Mesodermal cell (in vitro differentiated cells): ENCODE results near the gene WIPI1. TPM values are rescaled to one million over a fixed set of nuclear protein-coding genes. Genes with fewer than 3 reads are reported as not detected.
"Not testable (repeated sequence)": the region's sequence is repeated elsewhere in the genome, so short reads cannot be mapped to it uniquely, and the experiment has no call there.

Experiments
- H3K27ac ChIP-seq: 2 replicates; pipeline ENCODE4 v1.7.0; 2013; ENCODE audit warnings: mild to moderate bottlenecking, low read depth, low read length, moderate library complexity; ENCODE audit not compliant: severe bottlenecking
- H3K36me3 ChIP-seq: 2 replicates; pipeline ENCODE4 v1.7.1; 2013; ENCODE audit warnings: mild to moderate bottlenecking, low read length, moderate library complexity; ENCODE audit not compliant: control insufficient read depth, insufficient read depth
- H3K4me1 ChIP-seq: one replicate; pipeline ENCODE4 v1.7.1; 2013; ENCODE audit warnings: mild to moderate bottlenecking, low read length; ENCODE audit not compliant: insufficient read depth, control insufficient read depth, poor library complexity, severe bottlenecking
- H3K4me3 ChIP-seq: 2 replicates; pipeline ENCODE4 v1.7.0; 2013; ENCODE audit warnings: low read length, control low read depth, mild to moderate bottlenecking; ENCODE audit not compliant: insufficient read depth, poor library complexity, severe bottlenecking; ENCODE audit errors: extremely low read depth
- H3K9me3 ChIP-seq: 2 replicates; pipeline ENCODE4 v1.7.1; 2013; ENCODE audit warnings: mild to moderate bottlenecking, low read length, moderate library complexity; ENCODE audit not compliant: control insufficient read depth
- WGBS, 2 experiments: methylation state at CpG; one replicate each; pipeline ENCODE4 v1.1.5; 2013; ENCODE audit warnings: missing lambda C conversion rate in 2 of 2; ENCODE audit not compliant: insufficient coverage in 2 of 2; 5-methylcytosine and 5-hydroxymethylcytosine counted together
- polyA plus RNA-seq, 2 experiments: library from polyadenylated mRNA; stranded (reverse); fragments of 50-300 nt; gene quantifications; one replicate each; pipeline ENCODE4 v1.2.3, GENCODE V29; 2013

The WIPI1 gene, protein sequence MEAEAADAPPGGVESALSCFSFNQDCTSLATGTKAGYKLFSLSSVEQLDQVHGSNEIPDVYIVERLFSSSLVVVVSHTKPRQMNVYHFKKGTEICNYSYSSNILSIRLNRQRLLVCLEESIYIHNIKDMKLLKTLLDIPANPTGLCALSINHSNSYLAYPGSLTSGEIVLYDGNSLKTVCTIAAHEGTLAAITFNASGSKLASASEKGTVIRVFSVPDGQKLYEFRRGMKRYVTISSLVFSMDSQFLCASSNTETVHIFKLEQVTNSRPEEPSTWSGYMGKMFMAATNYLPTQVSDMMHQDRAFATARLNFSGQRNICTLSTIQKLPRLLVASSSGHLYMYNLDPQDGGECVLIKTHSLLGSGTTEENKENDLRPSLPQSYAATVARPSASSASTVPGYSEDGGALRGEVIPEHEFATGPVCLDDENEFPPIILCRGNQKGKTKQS
- polyA plus RNA-seq (2013, experiment 1 of 2), result 108 TPM
- polyA plus RNA-seq (2013, experiment 2 of 2), result 96.9 TPM

- Histone ChIP-seq H3K36me3 (peaks cover 15% of the 10 kb centered on the region), H3K9me3 (no peaks in the 10 kb centered on the region), H3K4me3 (peak within 1 kb of the TSS; percentile 74), H3K4me1 (peaks cover 8% of the 10 kb centered on the region), H3K27ac (peak within 1 kb of the TSS; percentile 92)
- 0% methylated on average over 14 to 23 of the region's 39 CpGs for WGBS, 2 experiments
Observed at GRCh38 chr17:68457168-68457538, at the start of gene WIPI1. TSS of gene WIPI1 (minus strand) at chr17:68457496. CDS start at chr17:68457421, 75 bp downstream.

- Histone ChIP-seq H3K4me3 (no peak overlapping the region), H3K4me1 (peaks cover 13% of the 10 kb centered on the region)
- 91 to 100% methylated on average over 1 of the region's 1 CpG for WGBS, 2 experiments
Observed at GRCh38 chr17:68505951-68506350, 48.7 kb upstream of the WIPI1 start.

GRCh38 chr17:68501074-68501473 lies 43.8 kb upstream of the WIPI1 start:
- H3K4me3 ChIP-seq, result no peak overlapping the region
- H3K9me3 ChIP-seq, result no peaks in the 10 kb centered on the region

More at GRCh38 chr17:68505951-68506350, 48.7 kb upstream of the WIPI1 start:
- H3K9me3 ChIP-seq, result no peaks in the 10 kb centered on the region
- H3K27ac ChIP-seq, result no peak overlapping the region
- H3K36me3 ChIP-seq, result no peaks in the 10 kb centered on the region

DNA sequence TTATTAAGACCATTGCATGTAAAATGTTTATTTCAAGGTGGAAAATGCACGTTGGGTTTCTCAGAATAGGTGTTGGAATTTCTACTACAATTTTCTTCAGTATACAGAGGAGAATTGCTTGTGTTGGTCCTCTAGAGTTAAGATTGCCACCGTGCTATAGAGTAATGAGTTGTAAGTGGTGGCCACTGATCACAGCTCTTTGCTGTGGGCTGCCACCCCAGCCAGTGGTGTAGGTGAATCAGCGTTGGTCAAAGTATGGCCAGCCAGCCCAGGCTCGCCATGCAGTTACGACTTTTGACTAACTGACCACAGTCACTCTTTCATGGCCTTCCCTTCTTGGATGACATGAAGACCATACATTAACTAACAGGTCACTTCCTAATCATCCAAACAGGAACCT lies 42.3 kb upstream of the WIPI1 start:
- H3K9me3 ChIP-seq, result no peaks in the 10 kb centered on the region
- no peak overlapping the region for H3K27ac ChIP-seq
- WGBS, 2 experiments, result 77 to 100% methylated on average over 3 of the region's 5 CpGs
- no peak overlapping the region for H3K4me3 ChIP-seq
- H3K4me1 ChIP-seq, result no peaks in the 10 kb centered on the region
- H3K36me3 ChIP-seq, result no peaks in the 10 kb centered on the region

More at GRCh38 chr17:68501074-68501473, 43.8 kb upstream of the WIPI1 start:
- no peaks in the 10 kb centered on the region for H3K36me3 ChIP-seq
- H3K27ac ChIP-seq, result no peak overlapping the region
- 82 to 87% methylated on average over 3 of the region's 3 CpGs for WGBS, 2 experiments
- no peaks in the 10 kb centered on the region for H3K4me1 ChIP-seq

DNA sequence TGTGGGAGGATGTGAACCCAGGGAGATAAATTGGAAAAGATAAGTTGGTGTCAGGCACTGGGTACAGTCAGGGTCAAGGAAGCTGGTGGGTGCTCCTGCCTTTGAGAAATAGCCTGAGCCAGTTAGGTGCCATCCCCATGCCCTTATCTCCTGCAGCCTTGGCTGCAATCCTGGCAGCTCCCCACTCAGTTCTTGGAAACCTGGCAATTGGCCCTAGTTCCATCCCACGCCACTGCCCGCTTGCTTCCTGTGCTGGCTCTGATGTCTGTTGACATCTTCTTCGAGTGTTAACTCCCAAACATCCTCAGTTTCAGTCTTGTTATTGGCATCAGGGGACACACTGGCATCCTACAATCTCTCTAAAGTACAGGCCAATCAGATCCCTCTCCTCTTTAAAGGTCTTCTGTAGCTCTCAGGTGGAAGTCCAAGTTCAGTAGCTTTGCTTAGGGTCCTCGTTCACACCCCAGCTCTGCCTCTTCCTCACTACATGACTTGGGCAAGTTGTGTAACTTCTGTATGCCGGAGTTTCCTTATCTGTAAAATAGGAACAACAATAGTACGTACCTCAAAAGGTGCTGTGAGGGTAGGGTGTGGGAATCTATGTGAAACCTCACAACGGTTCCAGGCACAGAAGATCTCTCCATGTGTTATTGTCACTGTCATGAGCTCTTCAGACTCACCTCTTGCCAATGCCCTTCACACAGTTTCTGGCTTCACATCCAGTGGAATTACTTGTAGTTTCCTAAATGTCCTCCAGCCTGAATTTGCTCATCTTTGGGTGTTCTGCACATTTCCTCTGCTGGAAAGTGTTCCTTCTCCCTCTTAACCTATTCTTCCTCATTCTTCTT lies 41.4 kb upstream of the WIPI1 start:
- Histone ChIP-seq H3K4me3 (no peak overlapping the region), H3K4me1 (no peaks in the 10 kb centered on the region), H3K36me3 (no peaks in the 10 kb centered on the region), H3K9me3 (no peaks in the 10 kb centered on the region), H3K27ac (no peak overlapping the region)
- 78 to 91% methylated on average over 5 of the region's 7 CpGs for WGBS, 2 experiments

GRCh38 chr17:68497885-68498319 lies 40.6 kb upstream of the WIPI1 start:
- Histone ChIP-seq H3K4me1 (no peaks in the 10 kb centered on the region), H3K36me3 (no peaks in the 10 kb centered on the region), H3K27ac (no peak overlapping the region), H3K4me3 (no peak overlapping the region), H3K9me3 (no peaks in the 10 kb centered on the region)
- 63% methylated on average over 3 of the region's 3 CpGs for WGBS, 2 experiments

- 90 to 100% methylated on average over 2 to 4 of the region's 4 CpGs for WGBS, 2 experiments
- Histone ChIP-seq H3K4me1 (no peaks in the 10 kb centered on the region), H3K36me3 (no peaks in the 10 kb centered on the region), H3K27ac (no peak overlapping the region), H3K9me3 (no peaks in the 10 kb centered on the region), H3K4me3 (no peak overlapping the region)
Observed at GRCh38 chr17:68495081-68495480, 37.8 kb upstream of the WIPI1 start.

DNA sequence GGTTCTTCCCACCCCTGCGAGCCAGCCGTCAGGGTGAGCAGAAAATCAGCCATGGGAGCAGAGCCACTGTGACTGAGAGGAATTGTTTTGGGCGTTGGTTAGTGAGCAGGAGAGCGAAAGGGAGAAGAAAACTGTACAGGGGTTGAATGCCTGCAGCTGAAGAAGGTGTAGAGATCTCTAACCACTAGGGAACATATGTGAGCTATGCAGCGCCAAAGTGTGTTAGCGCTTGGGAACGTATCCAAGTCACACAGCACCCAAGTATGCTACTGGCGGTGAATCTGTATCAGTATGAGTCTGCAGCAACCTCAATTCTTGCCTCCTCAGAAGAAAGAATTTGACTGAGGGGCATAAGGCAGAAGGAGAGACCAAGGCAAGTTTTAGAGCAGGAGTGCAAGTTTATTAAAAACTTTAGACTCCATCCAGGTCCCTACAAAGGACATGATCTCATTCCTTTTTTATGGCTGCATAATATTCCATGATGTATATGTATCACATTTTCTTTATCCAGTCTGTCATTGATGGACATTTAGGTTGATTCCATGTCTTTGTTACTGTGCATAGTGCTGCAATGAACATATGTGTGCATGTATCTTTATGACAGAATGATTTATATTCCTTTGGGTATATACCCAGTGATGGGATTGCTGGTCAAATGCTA lies 35.2 kb upstream of the WIPI1 start:
- H3K27ac ChIP-seq, H3K36me3 ChIP-seq: not testable (repeated sequence)
- WGBS, 2 experiments, result 95 to 96% methylated on average over 4 to 6 of the region's 8 CpGs

GRCh38 chr17:68491381-68492231 lies 34.3 kb upstream of the WIPI1 start:
- no peak overlapping the region for H3K4me3 ChIP-seq
- H3K36me3 ChIP-seq, result no peaks in the 10 kb centered on the region
- H3K9me3 ChIP-seq, result no peaks in the 10 kb centered on the region
- H3K27ac ChIP-seq, result no peak overlapping the region
- WGBS, 2 experiments, result 89 to 94% methylated on average over 9 to 11 of the region's 12 CpGs
- H3K4me1 ChIP-seq, result no peaks in the 10 kb centered on the region

More for the DNA sequence above, 35.2 kb upstream of the WIPI1 start:
- H3K4me1 ChIP-seq, H3K4me3 ChIP-seq, H3K9me3 ChIP-seq: not testable (repeated sequence)

DNA sequence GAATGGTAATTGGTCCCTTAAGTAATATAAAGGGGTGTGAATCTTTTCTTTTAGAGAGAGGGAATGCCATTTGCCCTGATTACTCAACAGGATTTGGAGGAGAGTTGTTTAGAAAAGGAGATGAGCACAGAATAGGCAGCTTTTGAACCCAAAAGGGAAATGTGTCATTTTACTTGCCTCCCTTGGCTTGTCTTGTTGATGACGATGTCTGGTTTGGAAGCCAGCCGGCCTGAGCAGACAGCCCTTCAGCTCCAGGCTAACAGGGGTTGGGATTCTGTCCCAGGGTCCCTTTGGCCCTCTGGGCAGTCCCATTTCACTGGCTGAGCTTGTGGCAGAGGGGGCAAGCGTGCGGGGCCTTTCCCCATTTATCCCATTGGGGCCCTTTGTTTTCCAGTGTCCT lies 32.6 kb upstream of the WIPI1 start:
- 82 to 83% methylated on average over 4 of the region's 4 CpGs for WGBS, 2 experiments

More for the DNA sequence above, 32.6 kb upstream of the WIPI1 start:
- Histone ChIP-seq H3K9me3 (no peaks in the 10 kb centered on the region), H3K4me3 (no peak overlapping the region), H3K4me1 (no peaks in the 10 kb centered on the region), H3K36me3 (no peaks in the 10 kb centered on the region), H3K27ac (no peak overlapping the region)
